ENCODE data around the gene CFAP74. TPM values are rescaled to one million over a fixed set of nuclear protein-coding genes. Genes with fewer than 3 reads are reported as not detected.
A peak's percentile ranks its signal among the peaks of the same experiment; 100 is the strongest.

Gene CFAP74
- total and polyA plus RNA-seq, 2 of the 13 experiments (the other 11 are each of a cell fraction or from before 2014, with no cell fraction given) = 0.27 to 0.62 TPM

GRCh38 chr1:1900883-1901640 lies 102.5 kb downstream of the CFAP74 start:
- FAIRE-seq = no peak
- intact Hi-C loops (cut with micrococcal nuclease; ENCODE audit: unreplicated experiment) = loop anchor here (10.0 kb wide), 1 partner anchor 46 kb away; no protein-coding TSS in a partner anchor
- ATAC-seq = peak; percentile 9

More at GRCh38 chr1:1900883-1901640, 102.5 kb downstream of the CFAP74 start:
- Histone ChIP-seq H3K79me2 (ENCODE audit: insufficient read depth, low read length) (no peaks in the 10 kb centered on the region), H3K9ac (ENCODE audit: insufficient read depth, low read depth, low read length) (no peak overlapping the region), H3K27me3 (ENCODE audit: control insufficient read depth in 1 of 2, insufficient read depth in 2 of 2, low read length in 2 of 2) (no peaks in the 10 kb centered on the region; a peak in 1 of 5 replicates), H2AFZ (ENCODE audit: low read length) (no peak overlapping the region), H3K9me3 (ENCODE audit: low read length) (no peaks in the 10 kb centered on the region), H3K4me2 (ENCODE audit: low read depth, low read length) (peak overlapping the region; percentile 42; the same call in 1 of the 2 replicates), H4K20me1 (ENCODE audit: insufficient read depth, low read length) (no peaks in the 10 kb centered on the region), H3K36me3 (replicated peaks in 1 of 2; ENCODE audit: control insufficient read depth in 1 of 2, insufficient read depth in 2 of 2, low read length in 2 of 2) (no peaks in the 10 kb centered on the region), H3K27ac (ENCODE audit: extremely low read length, insufficient read depth, low read length) (no peak overlapping the region), H3K4me3 (replicated peaks in 1 of 3; ENCODE audit: insufficient read depth in 1 of 3, low read depth in 2 of 3, low read length in 3 of 3) (peak overlapping the region in 1 of 3 experiments; percentile 55; a peak in 1 of 6 replicates), H3K4me1 (ENCODE audit: insufficient read depth, low read length) (peaks cover 54% of the 10 kb centered on the region)
- WGBS (ENCODE audit: low lambda C conversion rate) = 49% methylated on average over 7 of the region's 14 CpGs
- TF ChIP-seq, protein P1, sequence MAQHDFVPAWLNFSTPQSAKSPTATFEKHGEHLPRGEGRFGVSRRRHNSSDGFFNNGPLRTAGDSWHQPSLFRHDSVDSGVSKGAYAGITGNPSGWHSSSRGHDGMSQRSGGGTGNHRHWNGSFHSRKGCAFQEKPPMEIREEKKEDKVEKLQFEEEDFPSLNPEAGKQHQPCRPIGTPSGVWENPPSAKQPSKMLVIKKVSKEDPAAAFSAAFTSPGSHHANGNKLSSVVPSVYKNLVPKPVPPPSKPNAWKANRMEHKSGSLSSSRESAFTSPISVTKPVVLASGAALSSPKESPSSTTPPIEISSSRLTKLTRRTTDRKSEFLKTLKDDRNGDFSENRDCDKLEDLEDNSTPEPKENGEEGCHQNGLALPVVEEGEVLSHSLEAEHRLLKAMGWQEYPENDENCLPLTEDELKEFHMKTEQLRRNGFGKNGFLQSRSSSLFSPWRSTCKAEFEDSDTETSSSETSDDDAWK (CRISPR knock-in tag; IDR thresholded peaks at IDR 0.05) = no peak
- TF ChIP-seq, protein P2, sequence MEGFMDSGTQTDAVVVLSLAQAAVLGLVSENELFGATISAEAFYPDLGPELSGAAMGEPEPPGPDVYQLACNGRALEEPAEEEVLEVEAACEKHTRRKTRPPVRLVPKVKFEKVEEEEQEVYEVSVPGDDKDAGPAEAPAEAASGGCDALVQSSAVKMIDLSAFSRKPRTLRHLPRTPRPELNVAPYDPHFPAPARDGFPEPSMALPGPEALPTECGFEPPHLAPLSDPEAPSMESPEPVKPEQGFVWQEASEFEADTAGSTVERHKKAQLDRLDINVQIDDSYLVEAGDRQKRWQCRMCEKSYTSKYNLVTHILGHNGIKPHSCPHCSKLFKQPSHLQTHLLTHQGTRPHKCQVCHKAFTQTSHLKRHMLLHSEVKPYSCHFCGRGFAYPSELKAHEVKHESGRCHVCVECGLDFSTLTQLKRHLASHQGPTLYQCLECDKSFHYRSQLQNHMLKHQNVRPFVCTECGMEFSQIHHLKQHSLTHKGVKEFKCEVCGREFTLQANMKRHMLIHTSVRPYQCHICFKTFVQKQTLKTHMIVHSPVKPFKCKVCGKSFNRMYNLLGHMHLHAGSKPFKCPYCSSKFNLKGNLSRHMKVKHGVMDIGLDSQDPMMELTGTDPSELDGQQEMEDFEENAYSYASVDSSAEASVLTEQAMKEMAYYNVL (CRISPR knock-in tag; IDR thresholded peaks at IDR 0.05; ENCODE audit: borderline replicate concordance) = 0 out of 2 replicates have a peak, but pooled peaks have one; percentile 22
- no peak for TF ChIP-seq IRF2 (CRISPR knock-in tag; IDR thresholded peaks at IDR 0.05)
- TF ChIP-seq ZNF512 (CRISPR knock-in tag; IDR thresholded peaks at IDR 0.05) = peak; percentile 24; the same call in 1 of the 2 replicates
- no peak for TF ChIP-seq LCORL (IDR thresholded peaks at IDR 0.05)
- TF ChIP-seq LCORL (CRISPR knock-in tag; IDR thresholded peaks at IDR 0.05) = no peak
- TF ChIP-seq KLF13 (CRISPR knock-in tag; IDR thresholded peaks at IDR 0.05) = no peak
- TF ChIP-seq U2AF2 (IDR thresholded peaks at IDR 0.05; ENCODE audit: low read depth, low read length) = no peak
- TF ChIP-seq GLI4 (CRISPR knock-in tag; IDR thresholded peaks at IDR 0.05; ENCODE audit: borderline replicate concordance) = no peak
- TF ChIP-seq HOXA3 (CRISPR knock-in tag; IDR thresholded peaks at IDR 0.05) = no peak
- TF ChIP-seq TAF15 (IDR thresholded peaks at IDR 0.05; ENCODE audit: low read depth, low read length, poor library complexity, severe bottlenecking) = no peak
- TF ChIP-seq NBN (conservative IDR thresholded peaks at IDR 0.05) = no peak
- ChIA-PET CTCF (ENCODE audit: low intra/inter-chr PET ratio, low total read pairs) (no interaction called here), POLR2A (interaction anchor here (1.7 to 2.5 kb wide), 2 partner anchors 7 to 9 kb away, joined by 5 to 11 read pairs; no protein-coding TSS in a partner anchor)
- BruUV-seq (replicated peaks) = no TSS peak
- DNase-seq (ENCODE audit: low spot score) = no peak
- in situ Hi-C loops (cut with HindIII; ENCODE audit: extremely low pct_ligation_motif_present, low pct_unique_long_range_greater_than_20kb) = loop anchor here (10.0 kb wide), 1 partner anchor 116 kb away; no protein-coding TSS in a partner anchor

All from HepG2 (cell line).